Kidney capillary endothelial cell (primary cell): ENCODE data around the gene ZGPAT.
"Not testable (repeated sequence)": the region's sequence is repeated elsewhere in the genome, so short reads cannot be mapped to it uniquely, and the experiment has no call there.

ENCODE experiments used
- DNase-seq: peaks from one replicate; pipeline ENCODE4 v3.0.0-alpha.2; 2018; ENCODE audit warnings: low spot score

Gene ZGPAT

GRCh38 chr20:63703976-63704748 is 3.7 kb upstream of the ZGPAT start:
- DNase-seq = no peak

- no peak for DNase-seq
Observed at GRCh38 chr20:63704749-63705117, 3.1 kb upstream of the ZGPAT start.

- DNase-seq = no peak
Observed at GRCh38 chr20:63705232-63706026, 2.4 kb upstream of the ZGPAT start.

- no peak for DNase-seq
Observed at GRCh38 chr20:63706027-63706695, 1.7 kb upstream of the ZGPAT start.

- peak; percentile 40 for DNase-seq
Observed at GRCh38 chr20:63706852-63707557, 834 bp upstream of the ZGPAT start.

- no peak for DNase-seq
Observed at GRCh38 chr20:63708301-63709148, 686 bp downstream of the ZGPAT start.

GRCh38 chr20:63709149-63709527 is 1.3 kb downstream of the ZGPAT start:
- no peak for DNase-seq

- no peak for DNase-seq
Observed at GRCh38 chr20:63711085-63711645, 3.3 kb downstream of the ZGPAT start.

GRCh38 chr20:63712191-63712590 is 4.4 kb downstream of the ZGPAT start:
- DNase-seq = no peak

GRCh38 chr20:63714858-63715257 is 7.0 kb downstream of the ZGPAT start:
- DNase-seq = no peak

- no peak for DNase-seq
Observed at GRCh38 chr20:63718996-63719395, 11.2 kb downstream of the ZGPAT start.

- not testable (repeated sequence) for DNase-seq
Observed at GRCh38 chr20:63722967-63723622, 15.3 kb downstream of the ZGPAT start.

- DNase-seq = not testable (repeated sequence)
Observed at GRCh38 chr20:63730189-63730733, 22.4 kb downstream of the ZGPAT start.

GRCh38 chr20:63731410-63731809 is 23.6 kb downstream of the ZGPAT start:
- DNase-seq = no peak

GRCh38 chr20:63732118-63733095 is 24.6 kb downstream of the ZGPAT start:
- DNase-seq = no peak

- DNase-seq = no peak
Observed at GRCh38 chr20:63733117-63733516, 25.3 kb downstream of the ZGPAT start.

- DNase-seq = no peak
Observed at GRCh38 chr20:63733579-63734081, 25.8 kb downstream of the ZGPAT start.

GRCh38 chr20:63734111-63734945 is 26.5 kb downstream of the ZGPAT start:
- no peak for DNase-seq
